HG02798 (cell line): ENCODE results near the gene FBXO41.

Source experiments
- ATAC-seq: cut with Tn5 transposase; IDR thresholded peaks from one replicate; pipeline ENCODE4 v1.9.1; 2021; ENCODE audit warnings: mild to moderate bottlenecking; ENCODE audit not compliant: unreplicated experiment, poor library complexity

Gene FBXO41

GRCh38 chr2:73250872-73251846 is 33.1 kb downstream of the FBXO41 start:
- no peak for ATAC-seq

DNA sequence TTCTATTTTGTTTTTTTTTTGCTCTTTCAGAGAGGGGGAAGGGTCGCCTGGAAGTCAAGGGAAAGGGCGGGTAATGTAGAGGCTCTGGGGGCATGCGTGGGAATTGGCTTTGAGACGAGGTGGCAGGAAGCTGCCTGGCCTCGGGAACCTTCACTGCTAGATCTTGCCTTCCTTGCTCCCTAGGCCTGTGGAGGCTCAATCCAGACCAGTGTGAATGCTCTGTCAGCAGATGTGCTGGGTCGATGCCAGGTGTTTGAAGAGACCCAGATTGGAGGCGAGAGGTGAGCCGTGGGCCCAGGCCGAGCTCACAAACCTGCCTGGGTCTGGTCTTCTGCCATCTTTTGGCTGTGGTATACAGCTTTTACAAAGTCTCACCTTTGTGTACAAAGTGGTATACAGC is 34.6 kb downstream of the FBXO41 start:
- ATAC-seq, result no peak

DNA sequence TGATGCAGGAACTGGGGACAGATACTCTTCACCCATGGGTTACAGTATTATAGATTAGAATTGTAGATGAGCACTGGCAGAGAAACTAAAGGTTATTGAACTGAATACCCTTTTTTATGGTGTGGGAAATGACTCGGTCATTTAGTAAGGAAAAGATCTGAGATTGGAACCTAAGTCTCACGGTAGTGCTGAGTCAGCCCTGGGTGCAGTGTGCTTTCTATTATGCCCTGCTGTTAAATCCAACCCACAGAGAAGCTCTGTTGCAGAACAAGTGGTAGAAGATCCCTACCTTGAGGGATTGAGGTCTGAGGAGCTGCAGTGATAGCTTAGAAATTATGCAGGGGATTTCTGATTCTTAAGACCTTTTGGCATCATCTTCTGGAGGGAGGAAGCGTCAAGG is 37.4 kb downstream of the FBXO41 start:
- no peak for ATAC-seq

- no peak for ATAC-seq
Observed at GRCh38 chr2:73244580-73244979, 39.7 kb downstream of the FBXO41 start.

- ATAC-seq, result no peak
Observed at GRCh38 chr2:73243884-73244570, 40.3 kb downstream of the FBXO41 start.

DNA sequence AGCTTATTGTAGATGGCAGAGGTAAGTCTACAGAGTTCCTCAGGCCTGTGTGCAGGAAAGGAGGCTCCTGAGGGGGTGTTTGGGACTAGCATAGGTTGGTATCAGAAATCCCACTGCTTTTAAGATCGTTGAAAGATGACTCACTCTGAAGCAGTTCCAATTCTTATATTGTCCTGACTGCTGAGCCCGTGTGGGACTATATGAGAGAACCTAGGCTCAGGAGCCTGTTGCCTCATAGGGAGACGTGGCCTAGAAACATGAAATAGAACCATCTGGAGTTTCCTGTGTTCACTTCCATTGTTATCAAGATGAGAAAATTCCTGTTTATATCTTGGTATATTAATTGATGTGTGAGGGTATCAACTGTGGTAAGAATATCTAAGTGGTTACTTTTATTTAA is 44.5 kb downstream of the FBXO41 start:
- ATAC-seq, result no peak

- ATAC-seq, result no peak
Observed at GRCh38 chr2:73238976-73239375, 45.3 kb downstream of the FBXO41 start.

GRCh38 chr2:73238149-73238548 is 46.1 kb downstream of the FBXO41 start:
- no peak for ATAC-seq

DNA sequence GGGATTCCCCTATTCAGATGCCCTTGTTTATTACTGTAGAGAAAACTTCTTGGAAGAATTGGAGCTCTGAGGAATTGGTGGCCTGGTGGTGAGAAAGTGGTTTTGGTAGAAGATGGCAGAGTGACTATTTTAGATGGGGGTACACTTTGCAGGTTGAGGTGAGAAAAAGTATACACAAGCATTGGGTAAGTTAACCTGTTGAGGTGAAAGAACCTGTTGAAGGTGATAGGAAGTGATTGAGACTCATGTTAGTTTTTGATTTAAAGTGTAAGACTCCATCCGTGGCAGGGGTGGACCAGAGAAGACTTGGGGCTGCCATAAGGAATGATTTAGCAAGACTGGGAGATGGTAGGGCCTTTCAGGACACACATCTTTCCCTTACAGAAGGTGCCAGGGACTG is 47.1 kb downstream of the FBXO41 start:
- no peak for ATAC-seq

DNA sequence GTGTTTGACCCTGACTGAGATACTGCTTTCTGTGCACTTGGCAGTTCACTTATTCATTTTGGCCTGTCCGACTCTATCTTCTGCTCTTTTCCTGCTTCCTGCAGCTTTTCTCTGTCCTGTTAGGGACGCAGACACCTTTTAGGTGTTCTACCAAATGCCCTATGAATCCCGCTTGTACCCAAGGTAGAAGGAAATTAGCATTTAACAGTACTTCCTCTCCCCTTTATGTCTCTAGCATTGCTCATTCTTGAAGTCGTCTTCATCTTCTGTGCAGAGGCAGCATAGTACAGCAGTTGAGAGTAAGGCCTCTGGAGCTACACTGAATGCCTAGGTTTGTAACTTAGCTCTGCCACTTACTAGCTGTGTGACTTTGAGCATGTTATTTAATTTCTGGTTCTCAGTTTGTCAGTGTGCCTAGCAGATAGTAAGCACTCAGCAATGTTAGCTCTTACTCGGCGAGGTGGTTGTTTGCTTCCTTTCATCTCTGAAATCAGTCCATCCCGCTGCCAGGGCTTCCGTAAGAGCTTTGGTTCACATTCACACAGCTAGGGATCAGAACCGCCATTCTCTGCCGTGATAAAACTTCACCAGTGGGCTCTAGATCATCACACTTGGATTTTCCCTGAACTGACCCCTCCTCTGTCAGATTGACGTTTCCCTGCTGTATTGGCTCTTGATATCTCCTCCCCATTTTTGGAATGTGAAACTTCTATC is 48.8 kb downstream of the FBXO41 start:
- ATAC-seq, result no peak

DNA sequence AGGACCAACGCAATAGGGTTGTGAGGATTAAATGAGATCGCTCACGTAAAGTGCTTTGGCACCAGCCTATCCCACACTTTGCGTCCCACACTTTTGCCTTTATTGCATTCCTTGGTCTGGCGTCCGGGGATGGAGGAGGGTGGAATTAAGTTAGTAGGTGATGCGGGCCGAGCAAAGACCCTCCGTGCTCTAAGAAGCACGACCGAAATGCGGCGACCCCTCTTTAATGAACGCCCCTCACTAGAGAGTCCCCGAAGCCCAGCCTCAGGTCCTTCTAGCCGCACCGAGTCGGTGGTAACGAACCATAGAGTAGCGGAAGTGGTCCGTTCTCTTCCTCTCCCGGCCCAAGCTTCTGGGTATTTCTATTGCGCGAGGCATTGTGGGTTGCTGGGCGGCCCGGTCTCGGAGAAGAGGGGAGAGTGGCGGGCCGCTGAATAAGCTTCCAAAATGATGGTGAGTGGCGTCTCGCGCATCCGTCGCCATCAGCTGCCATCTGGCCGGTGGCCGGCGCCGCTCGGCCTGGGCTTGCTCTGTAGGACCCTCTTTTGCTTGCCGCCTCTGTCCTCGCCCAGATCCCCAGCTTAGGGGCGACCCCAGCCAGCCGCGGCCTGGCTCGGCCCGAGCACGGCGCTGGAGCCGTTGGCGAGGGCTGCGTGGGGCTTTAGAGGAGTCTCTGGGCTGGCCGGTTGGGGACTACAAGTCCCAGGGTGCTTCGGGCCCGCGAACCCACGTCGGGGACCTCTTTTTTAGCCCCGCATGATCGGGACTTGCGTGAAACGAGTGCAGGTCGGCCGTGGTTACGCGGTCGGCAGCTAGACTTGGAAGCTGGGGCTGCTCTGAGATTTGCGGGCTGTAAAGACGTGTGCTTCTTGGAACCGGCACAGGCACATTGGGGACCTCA is 50.1 kb downstream of the FBXO41 start, which contains the start of gene CCT7:
Gene CCT7, plus strand, starts transcription at position 377 of the 901 bp plus-strand sequence. Its CDS starts 71 bp downstream, at position 448.
- ATAC-seq, result peak; percentile 69

DNA sequence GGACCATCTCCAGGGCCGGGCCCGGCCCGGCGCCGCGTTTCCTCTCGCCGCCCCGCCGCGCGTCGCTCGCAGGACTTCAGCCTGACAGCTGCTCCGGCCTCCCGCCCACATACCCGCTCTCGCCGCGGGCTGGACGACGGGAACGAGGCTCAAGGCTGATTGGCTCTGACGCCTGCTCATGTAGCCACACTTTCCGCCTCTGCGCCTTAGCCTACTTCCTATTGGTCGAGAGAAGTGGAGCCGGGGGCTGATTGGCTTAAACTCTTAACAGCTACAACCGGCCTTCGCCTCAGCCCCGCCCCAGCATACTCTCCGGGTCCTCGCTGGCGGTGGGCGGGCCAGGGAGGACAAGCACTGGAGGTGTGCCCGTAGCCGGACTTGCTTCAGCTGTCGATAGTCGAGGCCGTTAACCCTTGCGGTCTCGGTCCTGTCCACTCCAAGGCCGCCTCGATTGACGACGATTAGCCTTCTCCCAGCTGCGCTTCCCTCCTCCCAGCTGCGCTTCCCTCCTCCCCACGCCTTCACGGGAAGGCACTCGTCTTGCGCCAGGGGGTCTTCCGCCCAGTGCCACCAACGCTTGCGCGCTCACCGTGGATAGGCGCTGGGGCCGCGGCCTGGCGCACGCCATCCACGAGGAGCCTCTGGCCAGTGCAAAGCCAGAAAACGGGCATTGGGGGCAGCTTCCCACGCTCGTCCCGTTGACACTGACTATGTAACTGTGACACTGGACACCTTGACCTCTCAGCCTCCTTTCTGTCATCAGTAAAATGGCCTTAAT is 50.9 kb downstream of the FBXO41 start, which contains the start of gene PRADC1:
Gene PRADC1, minus strand, starts transcription at position 86 of the 778 bp plus-strand sequence. Its CDS starts 79 bp downstream, at position 7.
- peak; percentile 94 for ATAC-seq

GRCh38 chr2:73232403-73233153 is 51.7 kb downstream of the FBXO41 start:
- ATAC-seq, result peak; percentile 3

- no peak for ATAC-seq
Observed at GRCh38 chr2:73228631-73229030, 55.6 kb downstream of the FBXO41 start.

DNA sequence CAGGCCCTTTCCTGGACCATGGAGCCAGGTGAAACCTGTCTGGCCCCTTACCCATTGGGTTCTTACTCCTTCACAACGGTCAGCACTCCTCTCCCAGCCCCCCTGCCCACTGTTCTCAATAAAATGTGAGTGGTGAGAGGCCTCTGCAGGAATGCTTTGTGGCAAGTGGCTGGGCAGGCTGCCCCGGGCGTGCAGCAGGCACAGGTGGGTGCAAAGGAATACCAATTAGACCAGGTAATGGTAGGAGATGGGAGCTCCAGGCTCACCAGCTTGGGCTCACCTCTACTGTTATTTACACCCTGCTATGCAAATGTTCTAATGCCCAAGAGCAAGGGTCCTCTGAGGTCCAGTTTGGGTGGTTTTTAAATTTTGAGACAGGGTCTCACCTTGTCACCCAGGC is 57.2 kb downstream of the FBXO41 start:
- ATAC-seq, result no peak

- no peak for ATAC-seq
Observed at GRCh38 chr2:73225513-73226360, 58.5 kb downstream of the FBXO41 start.

DNA sequence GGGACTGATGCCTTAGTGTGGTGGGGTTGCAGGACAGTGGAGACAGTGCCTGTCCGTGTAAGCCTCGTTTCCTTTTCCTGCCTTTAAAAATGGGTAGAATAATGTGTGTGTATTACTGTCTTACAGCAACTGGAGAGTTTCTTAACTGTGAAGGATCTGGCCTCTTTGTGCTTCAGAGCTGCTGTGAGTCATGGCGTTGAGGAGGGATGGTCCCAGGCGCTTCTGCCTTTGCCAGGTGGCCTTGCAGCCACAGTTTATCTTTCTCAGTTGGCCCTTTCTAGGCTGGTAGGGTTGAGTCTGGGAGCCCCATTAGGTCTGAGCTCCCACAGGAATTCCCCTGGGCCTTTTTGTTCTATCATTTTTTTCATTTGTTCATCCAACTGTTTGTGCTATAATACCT is 60.5 kb downstream of the FBXO41 start:
- no peak for ATAC-seq
